GM18520 (cell line): ENCODE measurements around the gene FUT7.

ENCODE experiments used
- ATAC-seq: cut with Tn5 transposase; IDR thresholded peaks from one replicate; pipeline ENCODE4 v1.9.1; 2021; ENCODE audit not compliant: unreplicated experiment

The FUT7 gene

DNA sequence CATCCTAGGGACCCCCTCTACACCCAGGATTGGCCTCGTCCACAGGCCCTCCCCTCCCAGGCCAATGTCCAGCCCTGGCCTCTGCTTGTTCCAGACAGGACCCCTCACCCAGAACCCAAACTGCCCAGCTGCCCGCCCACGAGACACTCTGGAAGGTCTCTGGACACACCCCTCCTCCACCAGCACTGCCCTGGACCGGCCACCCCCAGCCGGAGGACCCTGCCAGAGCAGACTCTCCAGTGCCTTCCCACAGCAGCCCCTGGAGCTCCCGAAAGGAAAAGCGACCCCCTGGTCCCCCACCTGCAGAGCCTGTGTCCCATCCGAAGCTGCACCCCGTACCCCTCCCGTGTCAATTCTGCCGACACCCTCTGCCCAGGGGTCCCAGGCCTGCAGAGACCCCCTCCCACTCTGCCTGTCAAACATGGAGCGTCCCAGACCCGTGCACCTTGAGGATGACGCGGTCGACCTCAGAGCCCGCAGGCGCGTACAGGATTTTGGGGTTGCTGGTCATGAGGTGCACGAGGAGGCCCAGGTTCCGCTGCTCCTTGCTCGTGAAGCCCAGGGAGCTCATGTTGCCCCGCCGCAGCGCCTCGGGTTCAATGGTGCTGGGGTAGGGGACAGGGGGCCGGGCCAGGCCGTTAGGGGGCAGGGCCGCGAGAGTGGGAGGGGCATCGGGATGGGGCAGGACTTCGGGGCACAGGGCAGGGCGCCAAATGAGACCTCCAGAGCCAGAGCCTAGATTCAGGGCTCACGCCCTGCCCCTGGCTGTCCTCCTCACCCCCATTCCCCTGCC lies 11.8 kb downstream of the FUT7 start:
- ATAC-seq: no peak

DNA sequence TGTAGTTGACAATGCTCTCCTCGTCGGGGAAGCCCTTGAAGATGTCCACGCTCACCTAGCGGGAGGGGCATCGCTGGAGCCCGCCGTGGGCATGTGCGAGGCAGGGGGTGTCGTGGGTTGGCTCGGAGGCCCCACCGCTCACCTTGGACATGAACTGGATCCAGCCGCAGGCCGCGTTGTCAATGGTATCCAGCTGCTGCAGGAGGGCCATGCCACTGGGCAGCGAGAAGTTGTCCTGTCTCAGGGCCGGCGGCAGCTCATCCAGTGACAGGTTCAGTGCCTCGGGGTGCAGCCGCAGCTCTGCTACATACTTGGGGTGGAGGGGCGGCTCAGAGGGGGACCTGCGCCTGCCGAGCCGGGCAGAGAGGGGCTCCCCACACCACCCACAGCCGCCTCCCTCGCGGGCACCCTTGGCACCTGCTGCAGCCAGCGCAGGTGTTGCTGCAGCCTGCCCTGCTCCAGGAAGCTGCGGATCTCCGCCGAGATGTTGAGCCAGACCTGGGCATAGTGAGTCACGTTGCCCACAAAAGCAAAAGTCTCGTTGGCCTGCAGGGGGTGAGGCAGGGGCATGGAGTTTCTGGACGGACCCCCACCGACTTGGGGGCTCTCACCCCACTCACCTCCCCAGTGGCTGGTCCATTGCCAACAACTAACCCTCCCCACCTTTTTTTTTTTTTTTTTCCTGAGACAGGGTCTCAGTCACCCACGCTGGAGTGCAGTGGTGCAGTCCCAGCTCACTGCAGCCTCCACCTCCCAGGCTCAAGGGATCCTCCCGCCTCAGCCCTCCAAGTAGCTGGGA lies 12.9 kb downstream of the FUT7 start:
- no peak for ATAC-seq

DNA sequence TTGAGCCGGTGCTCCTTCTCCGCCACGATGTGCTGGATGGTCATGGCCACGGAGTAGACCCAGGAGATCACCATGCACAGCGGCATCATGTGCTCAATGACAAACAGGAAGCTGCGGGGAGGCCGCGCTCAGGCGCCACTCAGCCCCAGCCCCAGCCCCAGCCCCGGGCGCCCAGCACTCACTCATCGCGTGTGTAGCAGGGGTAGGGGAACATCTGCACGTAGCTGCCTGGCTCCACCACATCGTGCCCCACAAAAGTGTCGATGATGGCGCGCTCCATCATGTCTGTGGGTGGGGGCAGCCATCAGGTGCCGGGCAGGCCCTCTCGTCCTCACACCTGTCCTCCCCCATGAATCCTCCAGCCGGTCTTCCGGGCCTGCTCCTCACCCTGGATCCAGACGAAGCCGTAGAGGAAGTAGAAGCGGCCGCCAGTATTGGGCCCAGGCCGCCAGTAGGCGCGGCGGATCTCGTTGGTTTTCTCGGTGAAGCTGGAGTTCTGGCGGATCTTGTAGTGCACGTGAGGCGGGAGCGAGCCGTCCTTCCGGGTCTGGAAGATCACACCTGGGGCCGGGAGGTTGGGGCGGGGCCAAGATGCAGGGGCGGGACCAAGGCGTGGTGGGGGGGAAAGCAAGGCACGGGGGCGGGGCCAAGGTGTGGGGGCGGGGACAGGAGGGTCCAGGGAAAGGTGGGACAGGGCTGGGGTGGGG lies 13.9 kb downstream of the FUT7 start:
- no peak for ATAC-seq

DNA sequence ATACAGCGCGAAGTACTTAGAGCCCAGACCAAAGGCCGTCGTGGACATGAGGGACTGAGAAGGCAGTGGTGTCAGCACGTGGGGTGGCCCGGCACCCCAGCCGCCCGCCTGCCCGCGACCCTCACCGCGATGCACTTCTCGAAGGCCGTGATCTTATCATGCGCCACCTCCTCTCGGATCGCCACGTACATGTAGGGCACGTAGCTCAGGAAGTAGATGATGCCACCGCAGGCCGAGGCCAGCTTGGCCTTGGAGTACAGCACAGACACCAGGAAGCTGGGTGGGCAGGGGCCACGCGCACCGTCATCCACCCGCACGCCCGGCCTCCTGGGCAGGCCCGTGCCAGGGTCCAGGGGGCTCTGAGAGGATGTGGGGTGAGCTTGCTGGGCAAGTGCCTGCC lies 14.8 kb downstream of the FUT7 start:
- ATAC-seq: no peak

DNA sequence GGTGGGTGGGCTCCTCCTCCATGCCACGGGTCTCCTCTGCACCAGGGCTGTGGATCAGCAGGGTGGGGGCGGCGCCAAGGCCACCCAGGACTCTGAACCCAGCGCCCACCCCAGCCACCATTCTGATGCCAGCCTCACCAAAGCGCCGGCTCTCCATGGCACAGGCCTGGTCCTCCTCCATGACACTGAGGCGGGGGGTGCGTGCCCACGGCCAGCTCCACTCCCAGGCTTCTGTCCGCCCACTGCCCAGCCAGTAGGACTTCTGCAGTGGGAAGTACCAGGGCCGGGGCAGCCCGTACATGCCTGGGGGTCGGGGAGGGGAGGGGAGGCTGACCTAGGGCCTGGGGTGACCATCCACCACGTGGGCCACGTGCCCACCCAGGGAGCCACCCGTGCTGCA lies 15.5 kb downstream of the FUT7 start:
- no peak for ATAC-seq

DNA sequence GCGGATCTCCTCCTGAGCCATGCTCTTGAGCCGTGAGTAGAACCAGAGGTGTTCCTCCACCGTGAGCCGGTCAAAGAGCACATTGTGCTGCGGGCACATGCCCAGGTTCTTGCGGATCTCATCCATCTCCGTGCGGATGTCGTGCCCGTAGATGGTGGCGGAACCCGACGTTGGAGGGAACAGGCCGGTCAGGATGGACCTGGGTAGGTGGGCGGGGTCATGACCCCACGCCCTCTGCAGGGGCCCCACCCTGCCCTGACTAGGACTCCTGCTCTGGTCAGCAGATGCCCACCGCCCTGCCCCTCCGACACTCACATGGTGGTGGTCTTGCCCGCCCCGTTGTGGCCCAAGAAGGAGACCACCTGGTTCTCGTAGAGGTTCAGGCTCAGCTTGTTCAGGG lies 15.9 kb downstream of the FUT7 start:
- ATAC-seq: no peak

DNA sequence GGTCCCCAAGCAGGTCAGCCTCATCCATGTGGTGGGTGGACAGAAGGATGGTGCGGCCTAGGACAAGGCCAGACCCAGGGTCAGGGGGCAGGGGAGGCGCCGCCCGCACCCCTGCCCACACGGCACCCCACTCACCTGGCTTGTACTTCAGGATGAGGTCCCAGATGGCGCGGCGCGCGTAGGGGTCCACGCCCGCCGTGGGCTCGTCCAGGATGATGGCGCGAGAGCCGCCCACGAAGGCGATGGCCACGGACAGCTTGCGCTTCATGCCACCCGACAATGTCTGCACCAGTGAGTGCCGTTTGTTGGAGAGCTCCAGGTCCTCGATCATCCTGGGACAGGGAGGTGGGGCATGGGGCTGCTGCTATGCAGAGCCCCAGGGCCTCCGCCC lies 16.4 kb downstream of the FUT7 start:
- no peak for ATAC-seq

DNA sequence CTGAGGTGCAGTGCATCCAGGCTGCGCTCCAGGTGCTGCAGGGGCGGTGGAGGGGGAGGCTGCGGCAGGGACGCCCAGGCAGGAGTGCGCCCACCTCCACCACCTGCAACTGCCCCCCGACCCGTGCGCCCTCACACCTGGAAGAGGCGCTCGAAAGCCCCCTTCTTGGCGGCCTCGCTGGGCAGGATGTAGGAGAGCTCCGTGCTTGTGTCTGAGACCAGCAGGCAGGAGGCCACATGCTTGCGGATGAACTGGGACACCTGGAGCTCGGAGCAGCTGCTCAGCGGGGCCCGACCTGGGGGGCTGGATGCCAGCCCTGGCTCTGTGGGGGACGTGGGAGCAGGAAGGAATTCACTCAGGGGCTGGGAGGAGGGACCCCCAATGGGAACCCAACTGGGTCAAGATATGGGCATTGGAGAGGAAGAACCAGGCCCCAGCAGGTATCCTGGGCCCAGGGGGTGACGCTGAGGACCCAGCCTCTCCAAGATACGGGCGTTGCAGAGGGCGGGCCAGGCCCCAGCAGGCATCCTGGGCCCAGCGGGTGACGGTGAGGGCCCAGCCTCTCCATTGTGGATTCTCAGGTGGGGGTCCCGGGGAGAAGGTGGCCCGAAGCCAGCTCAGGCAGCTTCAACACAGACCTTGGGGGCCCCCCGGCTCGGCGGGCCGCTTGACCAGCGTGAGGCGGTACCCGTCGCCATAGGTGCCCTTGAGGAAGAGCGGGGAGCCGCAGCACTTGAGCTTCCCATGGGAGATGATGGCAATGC lies 16.9 kb downstream of the FUT7 start:
- no peak for ATAC-seq

DNA sequence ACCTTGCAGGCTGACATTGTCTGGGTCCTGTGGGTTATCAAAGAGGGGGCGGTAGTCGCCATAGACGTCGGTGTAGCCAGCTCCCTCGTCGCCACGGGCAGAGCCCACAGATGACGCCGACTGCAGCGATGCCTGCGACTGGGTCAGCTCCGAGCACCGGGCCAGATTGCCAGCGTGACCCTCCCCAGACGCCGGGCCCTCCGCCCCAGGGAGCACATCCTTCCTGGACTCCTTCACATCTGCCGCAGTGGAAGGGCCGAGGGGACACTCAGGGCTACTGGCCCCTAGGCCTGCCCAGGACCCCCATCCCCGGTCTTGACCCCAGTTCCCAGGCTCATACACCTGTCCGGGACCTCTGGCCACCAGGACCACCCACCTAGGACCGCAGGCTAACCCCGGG lies 17.7 kb downstream of the FUT7 start:
- ATAC-seq: no peak

DNA sequence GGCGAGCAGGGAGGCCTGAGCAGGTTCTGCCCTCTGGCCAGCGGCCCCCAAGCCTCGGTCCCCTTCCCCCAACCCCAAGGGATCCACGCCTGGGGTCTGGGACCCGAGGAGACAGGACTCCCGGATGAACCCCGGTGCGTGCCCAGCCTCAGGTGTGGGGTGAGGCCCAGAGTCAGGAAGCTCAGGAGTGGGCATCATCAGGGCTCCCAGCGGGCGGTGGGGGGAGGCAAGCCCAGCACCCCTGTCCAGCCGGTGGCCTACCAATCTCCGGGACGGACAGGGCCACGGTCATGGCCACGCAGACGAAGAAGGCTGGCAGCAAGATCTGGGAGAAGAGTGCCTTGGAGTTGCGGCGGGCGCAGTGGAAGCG lies 18.3 kb downstream of the FUT7 start:
- no peak for ATAC-seq

DNA sequence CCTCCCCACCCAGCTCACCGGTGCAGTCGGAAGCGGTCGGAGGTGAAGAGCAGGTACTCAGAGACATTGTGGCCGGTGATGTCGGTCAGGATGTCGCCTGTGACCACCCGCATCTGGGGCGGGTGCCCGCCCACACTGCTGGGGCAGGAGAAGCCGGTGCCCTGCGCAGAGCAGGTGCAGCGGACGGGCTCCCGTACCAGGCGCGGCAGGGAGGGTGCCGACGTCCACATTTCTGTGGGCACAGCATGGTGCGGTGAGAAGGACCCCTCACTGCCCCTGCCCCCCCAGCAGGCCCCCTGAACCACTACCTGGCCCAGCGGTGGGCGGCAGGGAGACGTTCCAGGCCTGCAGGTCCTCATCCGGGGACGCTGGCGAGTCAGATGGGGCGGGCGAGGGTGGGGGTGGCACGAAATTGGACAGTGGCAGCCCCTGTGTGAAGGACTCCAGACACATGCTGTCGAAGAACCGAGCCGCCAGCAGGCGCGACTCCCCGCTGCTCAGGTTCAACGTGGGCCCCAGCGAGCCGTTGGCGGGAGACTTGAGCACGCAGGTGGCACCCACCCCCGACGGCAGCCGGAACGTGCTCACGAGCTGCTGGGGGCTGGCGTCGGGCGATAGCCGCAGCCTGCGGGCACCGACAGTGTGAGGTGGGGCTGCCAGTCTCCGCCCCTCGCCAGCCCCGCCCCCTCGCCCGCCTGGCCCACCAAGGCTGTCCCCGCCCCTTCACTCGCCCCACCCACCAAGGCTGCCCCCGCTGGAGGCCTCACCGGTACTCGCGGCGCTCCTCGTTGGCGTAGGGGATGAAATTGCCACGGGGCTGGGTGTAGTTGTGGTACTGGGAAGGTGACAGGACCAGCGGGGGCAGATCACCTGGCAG lies 19.0 kb downstream of the FUT7 start:
- no peak for ATAC-seq

DNA sequence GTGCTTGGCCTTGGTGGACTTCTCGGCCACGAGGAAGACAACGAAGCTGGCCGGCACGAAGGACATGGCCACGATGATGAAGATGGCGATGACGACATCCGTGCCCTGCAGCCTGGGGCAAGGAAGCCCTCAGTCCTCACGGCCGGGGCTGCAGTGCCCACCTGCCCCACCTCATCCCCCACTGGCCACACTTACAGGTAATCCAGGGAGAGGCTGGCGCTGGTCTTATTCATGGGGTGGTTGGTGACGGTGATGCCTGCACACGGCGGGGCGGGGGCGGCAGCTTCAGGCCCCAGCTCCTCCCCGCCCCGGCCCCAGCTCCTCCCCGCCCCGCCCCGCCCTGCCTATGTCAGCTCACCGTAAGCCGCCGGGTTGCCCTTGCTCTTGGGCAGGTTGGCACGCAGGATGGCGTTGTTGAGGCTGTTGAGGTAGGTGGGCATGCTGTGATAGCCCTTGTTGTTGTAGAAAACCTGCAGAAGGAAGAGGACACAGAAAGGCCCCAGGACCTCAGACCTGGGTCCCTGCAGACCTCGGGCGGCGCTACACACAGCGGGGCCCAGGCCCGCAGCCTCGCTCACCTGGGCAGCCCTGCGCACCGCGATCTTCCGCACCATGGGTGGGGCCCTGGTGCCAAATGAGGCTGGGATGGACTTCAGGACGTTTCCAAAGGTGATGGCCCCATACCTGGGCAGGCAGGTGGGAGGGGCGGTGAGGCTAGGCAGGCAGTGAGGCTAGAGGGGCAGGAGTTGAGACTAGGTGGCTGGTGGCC lies 19.8 kb downstream of the FUT7 start:
- no peak for ATAC-seq

DNA sequence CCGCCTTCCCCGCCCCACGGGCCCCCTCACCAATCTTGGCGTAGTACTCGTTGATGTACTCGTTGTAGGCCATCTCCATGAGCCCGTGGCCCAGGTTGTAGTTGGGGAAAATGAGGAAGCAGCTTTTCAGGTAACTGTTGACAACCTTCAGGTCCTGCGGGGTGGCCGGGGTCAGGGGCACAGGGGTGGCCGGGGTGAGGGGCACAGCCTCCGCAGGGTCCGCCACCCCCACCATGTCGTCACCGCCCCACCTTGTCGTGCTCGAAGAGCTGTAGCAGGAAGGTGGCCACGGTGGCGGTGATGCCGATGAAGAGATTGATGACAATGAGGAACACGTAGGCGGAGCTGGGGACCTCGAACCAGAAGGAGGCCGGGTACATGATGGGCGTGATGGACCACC lies 20.7 kb downstream of the FUT7 start:
- no peak for ATAC-seq

DNA sequence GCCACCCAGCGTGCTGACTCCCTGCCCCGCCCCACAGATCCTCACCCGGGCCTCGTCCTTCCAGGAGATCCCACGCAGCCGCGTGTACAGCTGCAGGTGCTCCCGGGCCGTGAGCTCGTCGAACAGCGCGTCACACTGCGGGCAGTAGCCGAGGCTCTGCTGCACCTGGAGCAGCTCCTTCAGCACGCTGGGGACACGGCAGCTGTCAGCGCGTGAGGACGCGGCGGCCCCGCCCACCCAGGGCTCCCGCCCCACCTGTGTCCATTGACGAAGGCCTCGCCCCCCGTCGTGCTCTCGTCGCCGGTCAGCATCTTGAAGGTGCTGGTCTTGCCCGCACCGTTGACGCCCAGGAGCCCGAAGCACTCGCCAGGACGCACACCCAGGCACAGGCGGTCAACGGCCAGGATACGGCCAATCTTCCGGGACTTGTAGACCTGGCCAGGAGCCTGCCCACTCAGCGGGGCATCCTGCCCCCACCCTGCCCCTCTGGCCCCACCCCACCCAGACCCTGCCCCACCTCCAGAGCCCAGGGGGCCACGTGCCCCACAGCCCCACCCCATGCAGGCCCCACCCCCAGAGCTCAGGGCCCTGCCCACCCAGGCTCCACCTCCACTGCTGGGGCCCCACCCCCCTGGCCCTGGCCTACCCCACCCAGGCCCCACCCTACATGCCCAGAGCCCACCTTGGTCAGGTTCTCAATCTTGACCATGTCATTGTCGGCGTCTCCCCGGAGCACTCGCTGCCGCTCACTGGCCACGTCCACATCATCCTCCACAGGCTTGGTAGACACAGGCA lies 21.8 kb downstream of the FUT7 start:
- ATAC-seq: no peak

DNA sequence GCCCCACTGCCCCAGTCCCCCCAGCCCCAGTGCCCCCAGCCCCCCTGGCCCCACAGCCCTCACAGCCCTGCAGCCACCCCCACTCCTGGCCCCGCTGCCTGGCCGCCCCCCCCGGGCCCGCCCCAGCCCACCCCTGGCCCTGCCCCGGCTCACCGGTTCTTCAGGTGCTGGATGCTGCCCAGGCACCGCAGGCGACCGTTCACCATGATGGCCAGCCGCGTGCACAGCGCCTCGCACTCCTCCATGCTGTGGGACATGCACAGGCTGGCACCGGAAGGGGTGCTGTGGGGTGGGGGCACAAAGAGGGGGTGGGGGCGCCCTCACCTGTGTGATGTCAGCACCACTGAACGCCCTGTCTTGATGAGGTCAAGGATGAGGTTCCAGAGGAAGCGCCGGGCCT lies 22.7 kb downstream of the FUT7 start:
- ATAC-seq: no peak

DNA sequence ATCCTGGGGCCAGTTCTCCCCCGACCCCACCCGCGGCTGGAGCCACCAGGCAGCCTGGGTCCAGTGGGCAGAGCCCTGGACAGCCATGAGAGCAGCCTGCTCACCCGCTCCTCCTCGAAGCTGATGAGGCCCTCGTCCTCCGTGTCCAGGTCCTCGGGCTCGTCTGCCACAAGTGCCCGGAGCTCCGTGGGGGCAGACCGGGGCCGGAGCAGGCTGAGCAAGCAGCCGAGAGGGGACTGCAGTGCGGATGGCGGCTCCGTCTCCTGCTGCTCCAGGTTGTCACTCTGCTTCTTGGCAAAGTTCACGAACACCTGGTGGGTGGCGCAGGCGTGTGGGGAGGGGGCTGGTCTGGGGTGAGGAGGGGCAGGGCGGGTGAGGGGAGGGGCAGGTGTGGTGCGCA lies 23.6 kb downstream of the FUT7 start:
- ATAC-seq: no peak

DNA sequence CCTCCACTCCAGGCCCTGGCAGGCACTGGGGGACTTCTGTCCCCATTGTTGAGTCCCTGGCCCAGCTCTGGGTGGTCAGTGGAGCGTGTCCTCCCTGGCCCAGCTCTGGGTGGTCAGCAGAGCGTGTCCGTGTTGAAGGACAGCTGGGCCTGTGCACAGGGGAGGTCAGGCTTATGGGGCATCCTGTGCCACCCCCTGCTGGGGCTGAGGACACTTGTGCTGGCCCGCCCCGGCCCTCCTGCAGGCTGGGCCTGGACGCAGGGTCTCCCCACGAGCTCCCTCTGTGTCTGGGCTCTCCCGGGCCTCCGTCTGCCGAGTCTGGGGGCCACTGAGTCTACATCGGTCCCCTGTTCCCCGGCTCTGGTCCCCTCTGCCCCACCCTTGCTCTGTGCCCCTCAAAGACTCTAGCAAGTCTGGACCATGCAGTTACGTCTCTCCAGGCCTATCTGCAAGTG lies 24.0 kb downstream of the FUT7 start:
- no peak for ATAC-seq

DNA sequence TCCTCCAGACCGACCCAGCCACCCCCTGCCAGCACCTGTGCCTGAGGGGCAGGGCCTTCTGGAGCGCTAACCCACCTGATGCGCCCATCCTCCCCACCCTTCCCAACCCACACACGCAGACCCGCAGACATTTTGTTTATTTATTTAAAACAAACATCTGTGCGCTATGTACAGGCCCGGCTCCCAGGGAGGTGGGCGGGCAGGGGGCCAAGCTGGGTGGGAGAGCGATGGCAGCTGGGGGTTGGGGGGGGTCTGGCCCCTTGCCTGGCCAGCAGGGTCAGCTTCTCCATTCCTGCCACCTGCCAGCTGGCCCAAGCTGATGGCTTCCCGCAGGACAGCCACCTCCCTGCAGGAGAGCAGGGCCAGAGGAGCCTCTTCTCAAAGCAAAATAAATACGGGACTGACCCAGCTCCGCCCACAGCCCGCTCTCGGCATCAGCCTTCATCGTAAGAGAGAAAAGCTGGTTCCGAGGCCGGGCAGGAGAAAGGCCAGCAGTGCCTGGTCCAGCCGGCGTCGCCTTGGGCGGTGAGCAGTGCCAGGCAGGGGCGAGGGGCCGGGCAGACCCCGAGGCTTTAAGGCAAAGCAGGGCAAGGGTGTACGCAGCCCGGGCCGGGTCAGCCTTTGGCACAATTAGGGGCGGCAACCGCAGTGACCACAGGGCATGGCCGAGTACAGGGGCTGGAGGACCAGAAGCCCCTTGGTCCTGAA lies 24.6 kb downstream of the FUT7 start:
- ATAC-seq: no peak
